NCI-H2029 treated with DMSO at 0.1 percent for 48 hours (cell line): ENCODE data around the gene TARP.
A peak's percentile ranks its signal among the peaks of the same experiment; 100 is the strongest.

ENCODE experiments used
- DNase-seq: peaks from one replicate; lab custom pipeline; 2025; lab: John Stamatoyannopoulos, UW

The TARP gene

DNA sequence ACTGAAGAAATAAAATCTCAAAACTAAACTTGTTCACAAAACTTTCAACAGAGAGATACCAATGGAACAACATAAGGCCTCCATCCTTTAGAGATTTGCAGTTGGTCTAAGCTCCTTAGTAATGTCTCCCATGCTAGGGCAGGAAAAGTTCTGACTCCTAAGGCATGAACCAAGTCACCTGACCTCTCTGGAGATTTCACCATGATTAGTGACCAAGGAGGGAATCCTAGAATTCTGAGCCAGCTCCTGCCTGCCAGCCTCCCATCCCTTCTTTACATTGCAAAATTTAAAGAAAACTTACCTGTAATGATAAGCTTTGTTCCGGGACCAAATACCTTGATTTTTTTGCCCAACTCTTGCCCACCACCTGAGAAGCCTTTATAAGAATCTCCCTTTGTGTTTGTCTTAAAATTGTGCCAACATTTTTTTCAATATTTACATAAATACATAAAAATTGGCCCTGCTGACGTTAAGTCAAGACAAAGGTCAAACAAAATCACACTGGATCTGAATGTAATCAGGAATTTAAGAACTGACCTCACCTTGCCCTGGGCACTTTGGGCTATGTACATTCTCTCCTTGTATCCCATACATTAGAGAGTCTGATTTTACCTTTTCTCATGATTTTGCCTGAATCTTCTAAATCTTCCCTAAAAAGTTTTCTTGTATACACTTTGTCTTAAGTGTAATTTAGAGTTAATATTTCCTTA, at the start of gene TARP:
TARP (minus strand) TSS at position 351 of the 710 bp plus-strand sequence.
- DNase-seq = no peak

DNA sequence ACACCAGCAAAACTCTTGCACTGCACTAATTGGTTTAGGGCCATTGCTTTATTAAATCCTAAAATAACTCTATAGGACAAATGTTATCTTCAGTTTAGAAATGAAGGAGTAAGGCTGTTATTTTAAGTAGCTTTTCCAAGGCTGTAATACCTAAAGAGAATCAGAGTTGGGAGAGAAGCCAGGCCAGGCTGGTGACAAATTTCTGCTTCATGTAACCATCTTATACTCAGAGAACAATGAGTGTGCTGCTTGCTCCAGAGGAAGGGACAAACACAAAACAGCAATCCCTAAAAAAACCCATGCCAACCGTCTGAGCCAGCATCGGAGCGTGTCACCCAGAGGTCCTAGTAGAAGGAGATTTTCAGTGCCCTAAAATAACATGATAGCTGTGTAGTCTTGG, 49.7 kb upstream of the TARP start:
- no peak for DNase-seq

DNA sequence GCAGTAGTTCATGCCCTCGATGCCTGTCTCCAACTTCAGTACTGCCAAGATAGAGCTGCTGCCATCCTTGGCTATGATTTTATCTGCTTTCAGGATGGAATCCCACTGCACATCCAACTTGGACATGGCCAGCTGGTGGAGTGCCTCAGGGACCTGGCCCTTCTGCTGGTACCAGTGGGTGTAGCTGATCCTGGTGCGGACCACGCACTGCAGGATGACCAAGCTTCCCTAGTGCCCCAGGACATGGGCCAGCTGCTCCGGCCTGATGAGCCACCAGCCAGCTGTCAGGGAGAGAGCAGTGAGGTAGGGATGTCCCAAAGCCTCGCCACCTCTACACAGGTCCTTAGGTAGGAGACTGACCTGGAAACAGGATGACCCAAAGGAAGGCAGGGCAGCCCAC, 49.0 kb upstream of the TARP start:
- no peak for DNase-seq

DNA sequence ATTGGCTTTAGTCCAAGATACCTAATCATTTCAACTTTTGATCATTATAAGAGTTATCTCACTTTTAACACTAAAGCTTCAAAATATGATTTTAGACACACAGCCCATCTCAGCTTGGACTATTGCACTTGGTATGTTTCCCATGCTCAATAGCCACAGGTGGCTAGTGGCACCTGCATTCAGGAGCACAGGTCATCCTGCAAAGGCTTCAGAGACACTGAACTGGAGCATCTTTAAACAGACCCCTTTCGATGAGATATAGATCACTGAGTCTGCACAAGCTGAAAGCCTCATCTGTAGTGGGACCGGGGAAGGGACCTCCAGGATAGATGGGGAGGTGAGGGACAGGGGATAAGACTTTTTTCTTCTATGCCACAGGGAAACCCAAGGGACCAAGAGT, 48.5 kb upstream of the TARP start:
- no peak for DNase-seq

DNA sequence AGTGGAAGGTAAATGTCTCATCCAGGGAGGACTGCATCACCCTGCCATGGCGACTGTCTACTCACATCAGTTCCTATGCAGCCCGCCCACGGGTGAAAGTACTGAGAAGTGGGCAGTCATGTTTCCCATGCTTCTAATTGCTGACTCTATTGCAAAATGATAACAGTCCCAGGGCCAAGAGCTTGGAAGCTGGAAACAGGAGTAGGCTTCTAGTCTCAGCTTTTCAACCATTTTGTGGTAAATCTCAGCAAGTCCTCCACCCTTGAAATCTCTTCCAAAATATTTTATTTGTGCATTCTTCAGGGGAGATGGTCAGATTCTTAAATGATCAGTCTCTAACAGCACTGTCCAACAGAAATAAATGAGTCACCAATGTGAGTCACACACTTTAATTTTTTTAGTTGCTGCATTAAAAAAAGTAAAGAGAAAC, 48.1 kb upstream of the TARP start:
- no peak for DNase-seq

DNA sequence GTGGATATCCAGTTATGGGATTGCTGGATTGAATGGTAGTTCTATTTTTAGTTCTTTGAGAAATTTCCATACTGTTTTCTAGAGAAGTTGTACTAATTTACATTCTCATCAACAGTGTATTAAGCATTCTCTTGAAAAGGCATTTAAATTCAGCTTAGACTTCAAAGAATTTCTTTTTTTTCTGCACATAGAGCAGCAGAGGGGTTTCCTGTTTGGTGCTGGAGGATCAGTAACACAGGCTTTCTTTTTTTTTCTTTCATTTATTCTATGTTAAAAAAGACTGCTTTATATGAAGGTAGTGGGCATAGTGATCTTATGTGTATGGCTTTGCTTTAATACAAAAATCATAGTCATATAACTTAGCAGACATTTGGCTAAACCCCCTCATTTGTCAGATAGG, 47.6 kb upstream of the TARP start:
- no peak for DNase-seq

DNA sequence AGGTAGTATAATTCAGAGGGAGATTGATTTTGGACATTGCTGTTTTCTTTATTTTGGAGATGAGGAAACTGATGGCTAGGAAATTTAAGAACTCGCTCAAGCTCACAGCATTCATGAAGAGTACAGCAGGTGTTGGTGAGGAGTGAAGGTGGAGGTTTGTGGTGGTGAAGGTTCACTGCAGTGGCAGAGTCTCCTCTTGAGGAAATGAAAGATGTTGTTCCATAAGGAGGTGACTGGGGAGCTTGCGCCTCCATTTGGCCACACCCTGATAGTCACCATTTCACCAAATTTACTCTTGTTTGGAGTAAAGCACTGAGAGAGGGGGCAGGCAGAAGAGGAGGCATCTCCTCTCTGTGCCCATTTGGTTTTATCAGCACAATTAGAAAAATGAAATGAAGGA, 46.4 kb upstream of the TARP start:
- DNase-seq = no peak

DNA sequence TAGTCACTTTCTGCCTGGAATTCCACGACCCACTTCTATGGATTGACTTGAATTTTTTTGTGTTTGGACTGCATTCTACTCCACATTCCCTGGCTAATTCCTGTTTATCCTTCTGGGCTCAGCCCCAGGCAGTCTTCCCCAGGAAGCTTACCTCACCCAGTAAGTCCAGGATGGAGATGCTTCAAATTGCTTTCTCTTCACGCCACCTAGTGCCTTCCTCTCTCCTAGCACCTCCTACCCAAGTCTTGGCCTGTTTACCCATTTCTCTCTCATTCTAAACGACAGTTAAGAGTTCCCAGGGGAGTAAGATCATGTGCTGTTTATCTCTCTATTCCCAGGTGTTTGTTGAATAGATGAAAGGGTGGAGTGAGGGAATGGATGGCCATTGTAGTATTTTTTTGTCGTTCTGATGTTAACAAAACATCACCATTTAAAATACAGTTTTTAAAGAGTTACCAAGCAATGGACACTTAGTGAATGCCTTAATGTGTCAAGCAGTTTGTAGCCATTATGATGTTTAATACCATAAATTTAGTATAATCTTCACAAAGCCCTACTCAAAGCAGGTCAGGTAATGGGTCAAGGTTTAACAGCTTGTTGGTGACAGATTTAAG, 45.5 kb upstream of the TARP start:
- DNase-seq = peak; percentile 25

DNA sequence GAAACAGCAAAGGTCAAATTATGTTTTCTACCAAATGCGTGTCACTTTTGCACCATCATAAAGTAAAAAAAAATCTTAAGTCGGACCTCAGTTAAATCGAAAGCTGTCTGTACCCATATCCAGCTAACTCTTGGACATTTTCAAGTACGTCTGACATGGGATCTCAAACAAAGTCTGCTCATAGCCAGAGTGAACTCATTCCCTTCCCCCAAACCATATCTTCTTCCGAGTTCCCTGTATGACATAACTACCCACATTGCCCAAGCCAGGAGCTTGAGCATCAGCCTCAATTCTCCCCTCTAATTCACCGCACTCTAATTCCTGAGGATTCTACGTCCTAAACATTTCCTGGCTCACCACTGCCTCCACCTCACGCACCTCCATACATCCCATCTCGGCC, 44.8 kb upstream of the TARP start:
- DNase-seq = no peak

DNA sequence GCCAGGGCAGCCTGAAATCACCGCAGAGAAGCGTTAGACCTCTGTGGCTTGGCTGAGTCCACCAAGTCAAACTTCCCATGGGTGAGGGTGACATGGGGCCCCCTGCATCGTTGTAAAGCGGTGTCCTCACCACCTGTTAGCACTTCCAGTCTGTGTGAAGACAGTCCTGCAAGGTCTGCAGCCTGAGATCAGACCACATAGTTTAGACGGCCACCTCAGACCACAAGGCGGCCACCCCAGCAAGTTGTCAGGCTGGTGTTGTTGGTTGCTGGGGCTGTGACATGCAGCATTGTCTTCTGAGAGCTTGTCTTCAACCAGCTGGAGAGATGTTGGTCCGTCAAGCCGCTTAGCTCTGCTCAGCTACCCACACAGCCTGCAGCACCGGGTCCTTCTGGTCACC, 44.1 kb upstream of the TARP start:
- no peak for DNase-seq

DNA sequence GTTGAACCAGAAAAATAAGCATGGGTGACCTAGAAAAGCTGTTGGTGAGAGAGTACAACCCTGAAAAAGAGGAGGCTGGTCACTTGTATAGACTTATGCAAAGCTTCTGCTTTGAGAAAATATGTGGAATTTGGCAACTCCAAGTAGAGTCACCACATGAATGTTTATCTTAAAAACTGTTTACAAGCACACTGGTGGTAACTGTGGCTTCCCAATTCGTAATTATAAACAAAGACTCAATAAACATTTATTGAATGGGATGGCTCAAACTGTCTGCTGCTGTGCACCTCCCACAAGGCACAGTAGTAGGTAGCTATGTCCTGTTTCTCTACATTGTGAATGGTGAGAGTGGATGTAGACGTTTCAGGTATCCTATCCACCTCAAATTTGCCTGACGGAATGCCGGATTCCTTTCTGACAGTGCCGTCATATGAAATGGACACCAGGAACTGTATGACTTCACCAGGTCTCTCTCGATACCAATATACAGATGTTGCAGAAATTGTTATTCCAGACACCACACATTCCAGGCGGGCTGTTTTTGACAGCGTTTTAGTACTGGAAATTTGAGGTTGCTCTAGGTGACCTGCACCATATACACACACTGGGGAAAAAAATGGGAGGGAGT, 43.4 kb upstream of the TARP start:
- DNase-seq = no peak

DNA sequence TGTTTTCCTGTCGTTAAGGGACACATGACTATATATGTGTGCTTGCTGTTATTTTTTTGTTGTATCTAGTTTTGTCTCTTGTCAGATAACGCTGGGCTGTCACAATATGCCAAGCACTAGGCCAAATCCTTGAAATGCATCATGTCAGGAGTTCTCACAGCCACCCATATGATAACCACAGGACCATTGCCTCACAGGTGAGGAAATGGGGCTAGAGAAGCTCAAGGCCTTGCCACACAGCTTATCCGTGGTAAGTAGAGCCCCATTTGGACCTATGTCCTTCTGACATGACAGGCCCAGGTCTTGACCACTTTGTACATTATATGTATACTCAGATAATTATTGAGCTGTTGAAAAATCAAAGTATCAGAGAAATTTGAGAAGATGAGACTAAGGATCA, 42.0 kb upstream of the TARP start:
- no peak for DNase-seq

DNA sequence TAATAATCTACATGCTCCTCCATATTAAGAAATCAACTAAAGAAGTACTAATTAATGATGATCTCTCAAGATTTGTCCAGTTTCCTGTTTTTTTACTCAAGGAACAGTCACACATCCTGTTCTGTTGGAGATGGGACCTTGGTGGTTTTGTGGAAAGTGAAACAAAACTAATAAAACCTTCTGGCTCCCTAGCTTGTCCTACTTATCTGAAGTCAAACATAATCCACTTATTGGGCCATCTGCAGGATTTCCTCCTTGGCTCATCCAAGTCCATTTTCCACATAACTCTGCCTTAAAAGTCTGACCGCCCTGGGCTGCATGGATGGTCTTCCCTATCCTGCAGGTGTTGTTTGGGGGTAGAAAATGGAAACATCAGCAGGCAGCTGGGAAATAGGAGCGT, 39.4 kb upstream of the TARP start:
- DNase-seq = no peak

DNA sequence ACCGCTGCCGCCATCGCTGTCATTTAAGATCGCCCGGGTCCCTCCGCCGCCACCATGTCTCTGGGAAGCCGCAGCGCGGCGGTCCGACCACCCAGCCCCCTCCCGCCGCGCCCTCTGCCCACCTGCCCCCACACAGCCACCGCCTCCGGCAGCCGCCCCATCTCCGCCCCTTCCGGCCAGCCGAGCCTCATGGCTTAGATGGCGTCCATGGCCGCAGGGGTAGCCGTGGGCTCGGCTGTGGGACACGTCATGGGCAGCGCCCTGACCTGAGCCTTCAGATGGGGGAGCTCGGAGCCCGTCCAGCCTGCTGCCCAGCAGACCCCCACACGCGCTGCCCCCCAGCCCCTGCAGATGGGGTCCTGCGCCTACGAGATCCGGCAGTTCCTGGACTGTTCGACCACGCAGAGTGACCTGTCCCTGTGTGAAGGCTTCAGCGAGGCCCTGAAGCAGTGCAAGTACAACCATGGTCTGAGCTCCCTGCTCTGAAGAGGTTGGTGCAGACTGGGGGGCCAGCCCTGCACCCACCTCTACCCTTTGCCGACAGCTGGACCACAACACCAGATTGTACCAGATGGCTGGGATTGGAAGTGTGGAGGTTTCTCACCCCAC, 38.0 kb upstream of the TARP start:
- no peak for DNase-seq

DNA sequence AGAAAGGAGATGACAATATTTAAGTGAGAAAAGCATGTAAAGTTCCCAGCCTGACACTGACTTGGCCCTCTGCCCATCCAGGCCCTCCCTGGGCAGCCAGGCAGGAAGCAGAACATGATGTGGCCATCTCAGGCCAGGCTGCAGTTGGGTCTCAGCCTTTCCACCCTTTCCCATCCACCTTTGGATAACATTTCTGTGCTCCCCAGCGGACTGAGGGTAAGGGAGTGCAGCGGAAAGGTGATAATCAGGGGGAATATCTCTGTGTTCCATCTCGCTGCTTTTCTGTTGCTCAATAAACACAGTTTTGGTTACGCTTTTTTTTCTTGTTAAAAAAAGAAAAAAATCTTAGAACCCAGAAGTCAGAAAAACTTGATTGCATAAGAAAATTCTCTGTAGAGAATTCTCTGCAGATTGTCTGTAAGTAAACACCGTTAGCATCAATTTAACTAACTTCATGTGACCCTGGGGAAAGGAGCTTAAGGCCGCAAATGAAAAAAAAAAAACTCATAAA, 37.2 kb upstream of the TARP start:
- no peak for DNase-seq

DNA sequence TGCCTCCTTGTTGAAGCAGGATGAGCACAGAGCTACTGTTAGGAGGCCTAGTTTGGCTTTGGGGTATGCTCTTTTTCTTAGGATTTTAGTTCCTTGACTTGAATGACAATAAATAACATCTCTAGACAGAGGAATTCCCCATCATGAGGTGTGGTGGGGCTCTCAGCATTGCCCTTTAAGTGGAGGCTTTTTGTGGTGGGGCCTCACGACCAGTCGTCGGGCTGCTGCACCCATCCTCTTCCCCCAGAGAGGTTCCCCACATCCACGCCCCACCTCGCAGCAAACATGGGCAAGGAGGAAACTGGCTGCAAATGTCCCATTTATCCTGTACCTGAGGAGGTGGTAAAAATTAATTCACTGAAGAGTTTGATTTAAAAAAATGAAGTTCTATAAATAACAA, 36.1 kb upstream of the TARP start:
- no peak for DNase-seq

DNA sequence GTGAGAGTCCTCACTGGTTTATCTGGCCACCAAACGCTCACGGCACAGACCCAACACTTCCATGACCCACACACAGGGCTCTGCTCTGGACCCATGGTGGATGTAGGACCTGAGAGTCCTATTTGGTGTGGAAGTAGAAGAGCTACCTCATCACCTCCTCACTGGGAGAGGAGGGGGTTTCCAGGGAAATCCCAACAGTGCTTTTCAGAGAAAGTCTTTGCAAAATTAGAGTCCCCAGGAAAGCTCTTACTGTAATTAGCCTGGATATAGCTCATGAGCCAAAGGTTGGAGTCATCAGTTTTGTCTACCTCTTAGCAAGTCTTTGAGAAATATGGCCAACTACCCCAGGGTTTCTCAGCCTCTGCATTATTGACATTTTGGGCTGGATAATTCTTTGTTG, 34.7 kb upstream of the TARP start:
- DNase-seq = no peak

DNA sequence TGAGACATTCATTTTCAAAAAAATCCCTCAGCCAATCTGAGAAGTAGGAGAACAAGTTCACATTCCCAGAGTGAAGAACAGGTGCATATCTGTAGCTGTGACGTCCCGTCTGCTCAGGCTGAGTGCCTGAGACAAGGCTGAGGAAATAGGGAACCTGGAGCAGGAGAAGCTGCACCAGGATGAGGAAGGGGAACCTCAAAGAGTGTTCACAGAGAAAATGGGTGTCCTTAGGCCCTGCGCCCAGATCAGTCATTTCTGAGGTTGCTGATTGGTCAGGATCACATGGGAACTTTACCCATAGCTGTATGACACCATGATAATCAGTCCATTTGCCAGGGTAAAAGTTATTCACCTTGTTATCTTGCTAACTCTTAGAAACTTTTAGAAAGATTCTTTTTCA, 34.2 kb upstream of the TARP start:
- DNase-seq = no peak

DNA sequence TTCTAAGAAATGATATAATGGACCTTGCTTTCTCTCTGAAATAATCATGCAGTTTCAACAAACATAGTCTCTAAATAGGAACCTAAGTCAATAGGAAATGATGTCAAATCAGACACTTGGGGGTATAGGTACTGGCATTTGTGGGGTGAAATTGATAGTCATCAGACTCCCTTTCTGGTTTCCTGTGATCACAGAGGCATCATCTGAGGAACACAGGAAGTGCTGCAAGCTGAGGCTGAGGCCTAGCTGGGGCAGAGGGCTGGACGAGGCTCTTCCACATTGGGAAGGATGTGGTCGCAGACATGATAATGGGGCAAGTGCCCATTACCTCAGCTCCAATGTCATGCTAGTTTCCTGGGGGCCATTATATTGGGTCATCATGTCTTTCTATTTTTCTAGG, 33.5 kb upstream of the TARP start:
- no peak for DNase-seq

DNA sequence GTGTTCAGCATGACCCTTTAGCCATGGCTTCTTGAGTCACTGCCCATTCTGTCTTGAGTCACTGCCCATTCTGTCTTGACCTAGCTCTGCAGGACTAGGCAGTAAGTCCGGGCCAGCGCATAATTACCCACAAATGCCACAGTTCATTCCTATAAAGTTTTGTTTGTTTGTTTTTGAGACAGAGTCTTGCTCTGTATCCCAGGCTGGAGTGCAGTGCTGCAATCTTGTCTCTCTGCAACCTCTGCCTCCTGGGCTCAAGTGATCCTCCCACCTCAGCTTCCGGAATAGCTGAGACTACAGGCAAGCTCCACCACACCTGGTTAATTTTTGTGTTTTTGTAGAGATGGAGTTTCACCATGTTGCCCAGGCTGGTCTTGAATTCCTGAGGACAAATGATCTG, 32.7 kb upstream of the TARP start:
- DNase-seq = no peak

DNA sequence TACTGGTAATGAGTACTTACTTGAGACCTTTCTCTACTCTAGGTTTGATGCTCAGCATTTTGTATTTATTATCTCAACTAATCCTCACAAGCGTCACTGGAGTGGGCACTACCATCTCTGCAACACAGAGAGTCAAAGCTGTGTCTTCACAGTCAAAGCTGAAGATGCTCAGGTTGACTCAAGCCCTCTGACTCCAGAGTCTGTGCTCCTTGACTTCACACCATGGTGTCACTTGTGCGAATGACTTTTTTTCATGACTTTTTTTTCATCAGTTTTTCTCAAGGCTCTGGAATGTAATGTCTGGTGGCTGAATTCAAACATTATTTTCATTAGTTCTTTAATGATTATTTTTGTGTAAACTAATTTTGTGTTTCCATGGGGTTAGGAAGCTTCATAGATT, 30.4 kb upstream of the TARP start:
- no peak for DNase-seq

DNA sequence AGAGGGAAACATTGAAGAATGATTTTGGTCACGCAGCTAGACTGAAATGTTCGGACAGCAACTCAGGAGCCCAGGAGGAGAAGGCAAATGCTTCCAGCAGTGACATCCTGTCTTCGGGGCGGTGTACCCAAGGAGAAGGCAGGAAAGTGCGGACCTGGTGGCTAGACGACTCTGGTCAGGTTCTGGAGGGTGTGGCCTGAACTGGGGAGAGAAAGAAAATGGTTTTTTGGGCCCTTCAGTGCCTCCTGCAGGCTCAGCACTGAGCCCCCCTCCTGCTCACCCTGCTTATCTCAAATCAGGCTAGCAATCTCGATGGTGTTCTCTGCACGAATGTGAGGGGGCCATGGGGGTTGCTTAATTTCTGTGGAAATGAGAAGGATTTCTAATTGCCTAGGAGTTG, 26.7 kb upstream of the TARP start:
- no peak for DNase-seq

DNA sequence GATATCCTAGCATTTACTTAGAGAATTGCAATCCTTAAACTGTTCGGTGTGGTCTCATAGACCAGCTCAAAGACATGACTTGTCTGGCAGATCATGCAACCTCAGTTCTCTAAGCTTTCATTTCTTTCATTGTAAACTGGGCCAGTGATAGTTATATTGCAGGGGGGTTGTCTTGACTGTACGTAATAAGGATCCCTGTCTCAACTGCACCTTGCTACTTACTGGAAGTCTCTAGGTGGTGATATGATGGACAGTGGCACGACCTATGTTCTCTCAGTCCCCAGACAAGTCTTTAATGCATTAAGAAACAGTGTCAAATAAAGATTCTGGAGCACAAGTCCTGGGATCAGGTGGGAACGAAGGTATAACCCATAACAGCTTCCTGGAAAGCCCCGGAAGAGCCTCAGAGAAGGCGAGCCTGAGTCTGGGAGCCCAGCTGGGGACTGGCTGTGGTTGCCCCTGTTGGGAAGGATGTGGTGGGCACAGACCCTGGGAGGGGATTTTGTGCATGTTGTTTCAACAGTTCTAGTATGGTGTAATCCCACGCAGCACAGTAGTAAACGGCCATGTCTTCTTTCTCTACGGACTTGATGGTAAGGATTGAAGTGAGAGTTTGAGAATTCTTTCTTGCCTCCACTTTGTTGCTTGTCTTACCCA, 26.0 kb upstream of the TARP start:
- no peak for DNase-seq
